Activated B cell treated with CpG ODN at 0.5 μM for 24 hours (primary cell): ENCODE measurements around the gene RPS6KB2. TPM values are rescaled to one million over a fixed set of nuclear protein-coding genes. Genes with fewer than 3 reads are reported as not detected.

Source experiments
- ATAC-seq: fragments of 200-7000 bp; cut with Tn5 transposase; one replicate; pipeline ENCODE4 v1.10.0; 2021; ENCODE audit warnings: low read depth, mild to moderate bottlenecking, moderate library complexity
- CTCF ChIA-PET: fragments of 350-600 bp; sonication (Branson Sonifier 250); formaldehyde crosslinking; loops from one replicate; lab custom pipeline; 2021; ENCODE audit warnings: antibody characterized with exemption; lab: Charles Lee
- POLR2A ChIA-PET: fragments of 350-600 bp; sonication (Branson Sonifier 250); formaldehyde crosslinking; loops from one replicate; lab custom pipeline; 2021; ENCODE audit warnings: antibody characterized with exemption; lab: Charles Lee
- DNase-seq: peaks from one replicate; pipeline ENCODE4 v3.0.0; 2022
- H3K27ac Mint-ChIP-seq: one replicate; pipeline ENCODE4 v1.8.0; 2020; ENCODE audit warnings: mixed read lengths
- H3K27me3 Mint-ChIP-seq: one replicate; pipeline ENCODE4 v1.8.0; 2021; ENCODE audit warnings: mixed read lengths
- H3K36me3 Mint-ChIP-seq: one replicate; pipeline ENCODE4 v1.8.0; 2021; ENCODE audit warnings: low read depth, mixed read lengths
- H3K4me1 Mint-ChIP-seq: one replicate; pipeline ENCODE4 v1.8.0; 2021; ENCODE audit warnings: mixed read lengths
- H3K4me3 Mint-ChIP-seq: one replicate; pipeline ENCODE4 v1.8.0; 2020; ENCODE audit warnings: mild to moderate bottlenecking, mixed read lengths
- H3K9me3 Mint-ChIP-seq: one replicate; pipeline ENCODE4 v1.8.0; 2020; ENCODE audit warnings: mixed read lengths
- intact Hi-C: fragments of 100-400 bp; cut with micrococcal nuclease; formaldehyde crosslinking; loops from one replicate; pipeline ENCODE4 v1.15.1; 2024
- total RNA-seq: library from RNA; stranded (reverse); gene quantifications from 2 replicates; pipeline ENCODE4 v1.2.3, GENCODE V29; 2022
- TF ChIP-seq, protein P1 (sequence below): fragments of 200-600 bp; IDR thresholded peaks from one replicate; pipeline ENCODE4 v1.8.0; 2022; ENCODE audit warnings: antibody characterized with exemption, mild to moderate bottlenecking

Gene RPS6KB2
- total RNA-seq, 1 donor from 2014 or later, result 74.5 TPM

DNA sequence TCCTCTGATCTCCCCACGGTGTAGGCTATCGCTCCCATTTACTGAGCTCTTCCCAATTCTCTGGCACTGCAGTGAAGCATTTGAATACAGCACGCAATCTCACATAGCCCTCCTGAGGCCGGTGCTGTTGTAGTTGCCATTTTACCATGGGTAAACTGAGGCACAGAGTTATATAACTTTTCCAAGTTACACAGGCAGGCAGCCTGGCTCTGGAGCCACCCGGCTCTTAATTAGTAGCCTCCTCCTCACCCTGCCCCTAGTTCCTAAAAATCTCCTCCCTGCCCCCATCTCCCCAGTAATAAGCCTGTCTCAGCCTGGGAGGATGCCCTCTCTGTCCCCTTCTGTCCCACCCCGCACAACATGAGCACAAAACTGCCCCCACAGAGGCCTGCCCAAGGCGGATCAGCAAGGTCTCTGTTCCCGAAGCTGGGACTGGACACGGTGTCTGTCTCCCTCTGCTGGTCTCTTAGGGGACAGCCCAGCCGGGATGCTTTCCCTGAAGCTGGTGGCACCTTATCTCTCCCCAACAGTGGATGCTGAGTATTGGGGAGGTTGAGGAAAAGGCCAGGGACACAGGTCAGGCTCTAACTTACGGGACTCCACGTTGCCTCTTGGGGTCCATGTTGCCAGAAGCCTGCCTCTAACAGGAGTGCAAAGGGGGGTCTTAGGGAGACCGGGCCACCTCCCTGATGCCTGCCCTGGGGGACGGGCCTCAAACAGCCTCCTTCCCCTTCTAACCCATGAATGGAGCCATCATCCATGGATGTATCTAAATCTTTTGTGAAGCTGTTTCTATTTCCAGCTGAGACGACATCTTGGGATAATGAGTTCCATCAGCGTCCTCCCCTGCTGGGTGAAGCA lies 45.8 kb upstream of the RPS6KB2 start:
- Mint-ChIP-seq H3K4me1 (peaks cover 31% of the 10 kb centered on the region), H3K36me3 (no peaks in the 10 kb centered on the region), H3K27ac (peak overlapping the region; percentile 90), H3K9me3 (no peaks in the 10 kb centered on the region), H3K27me3 (no peaks in the 10 kb centered on the region), H3K4me3 (peak overlapping the region; percentile 70)
- POLR2A ChIA-PET, result interaction anchor here (0.6 to 26.4 kb wide), 22 partner anchors 9 to 1241 kb away, joined by 3 to 1307 read pairs (median 7); partner anchors contain the start of genes AIP, ANKRD13D, CLCF1 and GRK2
- intact Hi-C loops, result loop anchor here (1.0 kb wide), 7 partner anchors 8 to 301 kb away; partner anchors contain the start of gene POLD4
- TF ChIP-seq, protein P1, sequence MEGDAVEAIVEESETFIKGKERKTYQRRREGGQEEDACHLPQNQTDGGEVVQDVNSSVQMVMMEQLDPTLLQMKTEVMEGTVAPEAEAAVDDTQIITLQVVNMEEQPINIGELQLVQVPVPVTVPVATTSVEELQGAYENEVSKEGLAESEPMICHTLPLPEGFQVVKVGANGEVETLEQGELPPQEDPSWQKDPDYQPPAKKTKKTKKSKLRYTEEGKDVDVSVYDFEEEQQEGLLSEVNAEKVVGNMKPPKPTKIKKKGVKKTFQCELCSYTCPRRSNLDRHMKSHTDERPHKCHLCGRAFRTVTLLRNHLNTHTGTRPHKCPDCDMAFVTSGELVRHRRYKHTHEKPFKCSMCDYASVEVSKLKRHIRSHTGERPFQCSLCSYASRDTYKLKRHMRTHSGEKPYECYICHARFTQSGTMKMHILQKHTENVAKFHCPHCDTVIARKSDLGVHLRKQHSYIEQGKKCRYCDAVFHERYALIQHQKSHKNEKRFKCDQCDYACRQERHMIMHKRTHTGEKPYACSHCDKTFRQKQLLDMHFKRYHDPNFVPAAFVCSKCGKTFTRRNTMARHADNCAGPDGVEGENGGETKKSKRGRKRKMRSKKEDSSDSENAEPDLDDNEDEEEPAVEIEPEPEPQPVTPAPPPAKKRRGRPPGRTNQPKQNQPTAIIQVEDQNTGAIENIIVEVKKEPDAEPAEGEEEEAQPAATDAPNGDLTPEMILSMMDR, result peak; percentile 47
- ATAC-seq, result peak; percentile 80
- peak; percentile 75 for DNase-seq
- CTCF ChIA-PET, result interaction anchor here (0.6 to 22.6 kb wide), 32 partner anchors 8 to 542 kb away, joined by 3 to 735 read pairs (median 6); partner anchors contain the start of genes ANKRD13D, CLCF1, GRK2 and POLD4

- no peaks in the 10 kb centered on the region for H3K36me3 Mint-ChIP-seq
- no peaks in the 10 kb centered on the region for H3K9me3 Mint-ChIP-seq
- TF ChIP-seq, protein P1, result no peak
- no peaks in the 10 kb centered on the region for H3K27me3 Mint-ChIP-seq
- intact Hi-C loops, result no loop called here
- H3K4me3 Mint-ChIP-seq, result no peak overlapping the region
- H3K27ac Mint-ChIP-seq, result no peak overlapping the region
- ATAC-seq, result no peak
- ChIA-PET POLR2A (interaction anchor here (1.6 to 26.4 kb wide), 3 partner anchors 23 to 115 kb away, joined by 4 to 1307 read pairs (median 65); partner anchors contain the start of genes CLCF1 and POLD4), CTCF (interaction anchor here (1.0 to 22.6 kb wide), 3 partner anchors 32 to 120 kb away, joined by 3 to 735 read pairs (median 200); partner anchors contain the start of gene POLD4)
- DNase-seq, result no peak
- peaks cover 34% of the 10 kb centered on the region for H3K4me1 Mint-ChIP-seq
Measured at GRCh38 chr11:67384851-67385366, 43.4 kb upstream of the RPS6KB2 start.

DNA sequence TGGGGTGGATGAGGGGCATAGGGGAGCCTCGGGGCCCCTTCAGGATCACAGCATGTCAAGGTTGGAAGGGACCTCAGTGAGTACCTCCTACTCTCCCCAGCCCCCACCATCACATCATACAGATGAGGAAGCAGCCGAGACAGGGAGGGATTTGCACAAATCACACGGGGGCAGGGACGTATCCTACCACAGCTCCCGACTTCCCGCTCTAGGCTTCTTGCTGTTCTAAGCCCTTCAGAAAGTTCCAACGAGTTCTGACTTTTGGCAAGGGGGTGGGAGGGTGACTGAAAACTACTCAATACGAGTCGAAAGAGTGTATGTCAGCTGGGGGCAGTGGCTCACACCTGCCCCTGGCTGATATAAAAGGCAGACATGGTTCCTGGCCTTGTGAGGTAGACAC lies 41.2 kb upstream of the RPS6KB2 start:
- H3K4me3 Mint-ChIP-seq, result no peak overlapping the region
- ATAC-seq, result no peak
- H3K27me3 Mint-ChIP-seq, result no peaks in the 10 kb centered on the region
- no peak for DNase-seq
- H3K9me3 Mint-ChIP-seq, result no peaks in the 10 kb centered on the region
- intact Hi-C loops, result no loop called here
- H3K27ac Mint-ChIP-seq, result no peak overlapping the region
- POLR2A ChIA-PET, result interaction anchor here (0.6 to 26.4 kb wide), 6 partner anchors 11 to 87 kb away, joined by 3 to 1307 read pairs (median 5); partner anchors contain the start of genes CLCF1, POLD4 and PTPRCAP
- TF ChIP-seq, protein P1, result no peak
- peaks cover 29% of the 10 kb centered on the region for H3K4me1 Mint-ChIP-seq
- CTCF ChIA-PET, result interaction anchor here (0.6 to 22.6 kb wide), 5 partner anchors 25 to 265 kb away, joined by 4 to 735 read pairs (median 5); partner anchors contain the start of gene POLD4
- H3K36me3 Mint-ChIP-seq, result no peaks in the 10 kb centered on the region

DNA sequence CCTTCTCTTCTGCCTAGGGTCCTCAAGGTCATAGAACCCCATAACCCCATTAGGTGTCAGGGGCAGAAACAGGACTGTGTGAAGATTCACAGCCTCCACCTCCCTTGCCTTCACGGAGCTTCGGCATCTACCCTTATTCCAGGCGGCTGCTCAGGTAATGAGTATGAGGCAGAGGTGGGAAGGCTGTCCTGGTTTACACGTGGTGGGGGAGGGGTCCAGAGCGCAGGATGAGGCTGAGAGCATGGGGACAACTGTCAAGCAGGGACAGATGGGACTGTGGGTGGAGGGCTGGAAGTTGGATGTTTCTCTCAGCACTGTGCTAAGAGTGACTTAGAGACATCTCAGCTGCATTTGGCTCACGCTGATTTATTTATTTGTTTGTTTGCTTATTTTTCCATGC lies 40.8 kb upstream of the RPS6KB2 start:
- TF ChIP-seq, protein P1, result no peak
- POLR2A ChIA-PET, result interaction anchor here (0.9 to 26.4 kb wide), 4 partner anchors 11 to 50 kb away, joined by 3 to 1307 read pairs (median 5); partner anchors contain the start of genes CLCF1, POLD4 and PTPRCAP
- peaks cover 28% of the 10 kb centered on the region for H3K4me1 Mint-ChIP-seq
- H3K4me3 Mint-ChIP-seq, result no peak overlapping the region
- H3K36me3 Mint-ChIP-seq, result peaks cover 2% of the 10 kb centered on the region
- CTCF ChIA-PET, result interaction anchor here (1.2 to 22.6 kb wide), 2 partner anchors 34 to 126 kb away, joined by 4 to 735 read pairs; partner anchors contain the start of gene POLD4
- ATAC-seq (no peak), DNase-seq (no peak)
- intact Hi-C loops, result no loop called here
- no peaks in the 10 kb centered on the region for H3K27me3 Mint-ChIP-seq
- no peaks in the 10 kb centered on the region for H3K9me3 Mint-ChIP-seq
- H3K27ac Mint-ChIP-seq, result no peak overlapping the region
